Vagina (tissue), 2 donors: ENCODE results near the gene SLC51A.

Experiments used
- CTCF ChIP-seq, 3 experiments: fragments of 450-650 bp in 2 of 3; fragments of 200-600 bp in 1 of 3; sonication (generic) in 1 of 3; IDR thresholded peaks; one replicate each; pipeline ENCODE4 v1.5.1; 2017 to 2019; ENCODE audit warnings: antibody characterized with exemption in 3 of 3, mild to moderate bottlenecking in 2 of 3, moderate library complexity in 2 of 3
- POLR2A ChIP-seq, 2 donors: fragments of 450-650 bp; IDR thresholded peaks; one replicate each; pipeline ENCODE4 v1.6.1; 2017; ENCODE audit warnings: antibody characterized with exemption in 2 of 2, mild to moderate bottlenecking in 2 of 2, moderate library complexity in 2 of 2
- POLR2AphosphoS5 ChIP-seq, 2 donors: sonication (generic); formaldehyde crosslinking; IDR thresholded peaks; one replicate each; pipeline ENCODE4 v1.9.0; 2017; ENCODE audit warnings: antibody characterized with exemption in 2 of 2, mild to moderate bottlenecking in 2 of 2, low read depth in 1 of 2; ENCODE audit not compliant: insufficient read depth in 1 of 2

GRCh38 chr3:196202516-196202970 is 13.8 kb upstream of the SLC51A start:
- no peak for TF ChIP-seq CTCF (IDR thresholded peaks at IDR 0.05)
- TF ChIP-seq POLR2AphosphoS5 (IDR thresholded peaks at IDR 0.05; ENCODE audit: insufficient read depth in 1 of 2, low read depth in 1 of 2), result no peak
- no peak for TF ChIP-seq POLR2A (IDR thresholded peaks at IDR 0.05)
